Left ventricle myocardium inferior (tissue), 1 donor: ENCODE measurements around the gene MYOZ1. TPM values are rescaled to one million over a fixed set of nuclear protein-coding genes. Genes with fewer than 3 reads are reported as not detected.

Experiments
- DNase-seq: peaks from one replicate; pipeline ENCODE4 v3.0.0-alpha.2; 2020
- H3K27ac ChIP-seq: fragments of 200-600 bp; replicated peaks from 2 replicates; pipeline ENCODE4 v1.8.0; 2021
- H3K27me3 ChIP-seq: fragments of 200-600 bp; 2 replicates; pipeline ENCODE4 v1.8.0; 2021; ENCODE audit warnings: low read depth
- H3K36me3 ChIP-seq: fragments of 200-600 bp; 2 replicates; pipeline ENCODE4 v1.8.0; 2021
- H3K4me1 ChIP-seq: fragments of 200-600 bp; 2 replicates; pipeline ENCODE4 v1.8.0; 2021
- H3K4me3 ChIP-seq: fragments of 200-600 bp; 2 replicates; pipeline ENCODE4 v1.8.0; 2021; ENCODE audit warnings: mild to moderate bottlenecking, moderate library complexity
- H3K9me3 ChIP-seq: fragments of 200-600 bp; replicated peaks from 2 replicates; pipeline ENCODE4 v1.8.0; 2021
- CTCF ChIP-seq: fragments of 200-600 bp; IDR thresholded peaks from 2 replicates; pipeline ENCODE4 v1.8.0; 2021; ENCODE audit warnings: antibody characterized with exemption, mild to moderate bottlenecking, borderline replicate concordance
- intact Hi-C: fragments of 100-400 bp; cut with micrococcal nuclease; formaldehyde crosslinking; loops from one replicate; pipeline ENCODE4 v1.11.0; 2022
- total RNA-seq: library from RNA; stranded (reverse); fragmentation: NEBNext Ultra II Directional; extraction: Animal tissue kit (Norgen Biotek cat#: 25700); gene quantifications from one replicate; pipeline ENCODE4 v1.2.1, GENCODE V29; 2021
- donor health status: DM: no; HTN: yes; CAD: no; lungs with severe emphysema.

Gene MYOZ1
- total RNA-seq, 1 donor from 2014 or later, result 4.8 TPM

- H3K4me3 ChIP-seq, result no peak overlapping the region
- H3K9me3 ChIP-seq, result no peaks in the 10 kb centered on the region
- no peaks in the 10 kb centered on the region for H3K27me3 ChIP-seq
- H3K27ac ChIP-seq, result peak overlapping the region; percentile 94
- TF ChIP-seq CTCF, result no peak
- peaks cover 55% of the 10 kb centered on the region for H3K4me1 ChIP-seq
- peaks cover 5% of the 10 kb centered on the region for H3K36me3 ChIP-seq
- intact Hi-C loops, result loop anchor here (2.0 kb wide), 1 partner anchor 114 kb away; no protein-coding TSS in a partner anchor
- no peak for DNase-seq
These were observed 4.0 kb upstream of the MYOZ1 start for GRCh38 chr10:73645251-73645650.

- no peaks in the 10 kb centered on the region for H3K9me3 ChIP-seq
- H3K27me3 ChIP-seq, result no peaks in the 10 kb centered on the region
- H3K36me3 ChIP-seq, result peaks cover 5% of the 10 kb centered on the region
- DNase-seq, result no peak
- no peak overlapping the region for H3K4me3 ChIP-seq
- intact Hi-C loops, result loop anchor here (2.0 kb wide), 1 partner anchor 114 kb away; no protein-coding TSS in a partner anchor
- H3K4me1 ChIP-seq, result peaks cover 50% of the 10 kb centered on the region
- H3K27ac ChIP-seq, result peak overlapping the region; percentile 94
- no peak for TF ChIP-seq CTCF
These were observed 3.5 kb upstream of the MYOZ1 start for GRCh38 chr10:73644767-73645166.

- H3K36me3 ChIP-seq, result peaks cover 5% of the 10 kb centered on the region
- DNase-seq, result no peak
- H3K9me3 ChIP-seq, result no peaks in the 10 kb centered on the region
- H3K4me3 ChIP-seq, result no peak overlapping the region
- H3K27ac ChIP-seq, result peak overlapping the region; percentile 94
- intact Hi-C loops, result loop anchor here (2.0 kb wide), 1 partner anchor 113 kb away; no protein-coding TSS in a partner anchor
- peaks cover 44% of the 10 kb centered on the region for H3K4me1 ChIP-seq
- no peaks in the 10 kb centered on the region for H3K27me3 ChIP-seq
- TF ChIP-seq CTCF, result peak; percentile 87
These were observed 2.9 kb upstream of the MYOZ1 start for GRCh38 chr10:73644015-73644743.

- peaks cover 5% of the 10 kb centered on the region for H3K36me3 ChIP-seq
- no peaks in the 10 kb centered on the region for H3K27me3 ChIP-seq
- DNase-seq, result no peak
- intact Hi-C loops, result no loop called here
- H3K4me1 ChIP-seq, result peaks cover 37% of the 10 kb centered on the region
- H3K4me3 ChIP-seq, result no peak overlapping the region
- no peaks in the 10 kb centered on the region for H3K9me3 ChIP-seq
- H3K27ac ChIP-seq, result no peak overlapping the region
- TF ChIP-seq CTCF, result no peak
These were observed 2.1 kb upstream of the MYOZ1 start for GRCh38 chr10:73643362-73643761.

- no peak overlapping the region for H3K4me3 ChIP-seq
- no peaks in the 10 kb centered on the region for H3K9me3 ChIP-seq
- intact Hi-C loops, result no loop called here
- no peaks in the 10 kb centered on the region for H3K27me3 ChIP-seq
- no peak for TF ChIP-seq CTCF
- H3K27ac ChIP-seq, result no peak overlapping the region
- H3K4me1 ChIP-seq, result peaks cover 6% of the 10 kb centered on the region
- H3K36me3 ChIP-seq, result no peaks in the 10 kb centered on the region
- DNase-seq, result no peak
These were observed 2.0 kb downstream of the MYOZ1 start for GRCh38 chr10:73639286-73639685.
